Stimulated activated CD8-positive, alpha-beta memory T cell treated with anti-CD3 and anti-CD28 coated beads, Interleukin-7, amount 100 ng/mL, for 48 hours (primary cell): ENCODE measurements around the gene LRGUK.

Experiments
- DNase-seq, 2 donors: peaks; one replicate each; pipeline ENCODE4 v3.0.0-alpha.2; 2020; ENCODE audit warnings: low read depth in 1 of 2; ENCODE audit errors: extremely low read depth in 1 of 2

Gene LRGUK

DNA sequence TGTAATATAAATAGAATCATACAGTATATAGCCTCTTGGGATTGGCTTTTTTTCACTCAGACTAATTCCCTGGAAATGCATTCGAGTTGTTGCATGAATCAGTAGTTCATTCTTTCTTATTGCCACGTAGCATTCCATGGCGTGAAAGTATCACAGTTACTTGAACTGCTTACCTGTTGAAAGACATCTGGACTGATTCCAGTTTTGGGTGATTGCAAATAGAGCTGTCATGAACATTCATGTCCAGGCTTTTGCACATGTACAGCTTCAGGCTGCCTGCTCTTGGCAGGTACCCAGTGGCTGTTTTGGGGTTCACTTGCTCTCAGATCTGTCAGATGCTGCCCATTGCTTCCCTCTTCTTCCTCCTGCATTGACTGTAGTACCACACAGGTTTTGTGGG is 54.9 kb downstream of the LRGUK start:
- no peak for DNase-seq

DNA sequence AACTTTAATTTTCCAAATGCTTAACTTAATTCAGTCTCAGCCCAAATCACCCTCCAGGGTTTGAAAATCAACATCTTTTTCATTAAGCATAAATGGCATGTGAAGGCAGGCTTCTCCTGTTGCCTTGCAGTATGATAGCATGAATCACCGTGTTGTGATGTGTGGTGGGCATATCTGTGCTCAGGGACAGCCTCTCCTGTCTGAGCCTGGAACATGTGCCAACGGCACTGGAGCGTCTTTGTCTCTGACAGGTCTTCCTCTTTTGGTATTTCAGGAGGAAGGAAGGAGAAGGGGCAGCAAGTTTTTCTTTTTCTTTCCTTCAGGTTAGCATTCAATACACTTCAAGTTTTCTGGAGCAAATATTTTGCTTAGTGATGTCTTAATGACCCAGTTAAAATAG is 57.6 kb downstream of the LRGUK start:
- no peak for DNase-seq

DNA sequence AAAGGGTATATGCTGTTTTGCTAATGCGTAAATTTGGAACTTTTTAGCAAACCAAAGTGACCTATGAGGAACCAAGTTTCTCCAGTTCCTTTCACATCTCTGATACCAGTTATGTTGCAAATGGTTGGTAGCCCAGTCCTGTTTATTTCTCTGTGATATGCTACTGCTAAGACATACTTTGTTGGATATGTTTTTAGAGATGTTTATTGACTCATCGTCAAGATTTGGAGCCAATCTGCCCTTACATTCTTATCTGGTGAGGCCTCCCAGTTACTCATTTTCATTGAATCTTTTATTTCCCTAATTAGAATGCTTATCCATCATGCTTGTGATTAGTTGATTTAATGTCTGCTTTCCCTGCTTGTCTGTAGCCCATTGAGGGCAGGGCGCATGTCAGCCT is 58.9 kb downstream of the LRGUK start:
- no peak for DNase-seq

DNA sequence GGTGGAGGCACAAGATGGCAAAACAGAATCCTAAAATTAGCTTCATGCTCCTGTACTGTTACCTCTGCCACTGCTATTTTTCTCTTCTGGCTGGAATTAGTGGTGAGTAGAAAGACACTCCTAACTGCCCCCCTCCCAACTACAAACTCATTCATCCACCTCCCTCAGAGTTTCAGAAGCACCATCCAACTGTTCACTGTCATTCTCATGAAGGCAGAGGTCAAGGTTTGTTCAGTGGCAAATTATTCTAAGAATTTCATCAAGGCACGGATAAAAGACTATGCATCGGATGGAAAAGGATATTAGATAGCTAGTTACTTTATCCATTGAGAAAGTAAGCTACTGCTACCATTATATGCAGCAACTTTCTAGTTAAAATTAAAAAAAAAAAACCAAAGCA is 59.7 kb downstream of the LRGUK start:
- no peak for DNase-seq

DNA sequence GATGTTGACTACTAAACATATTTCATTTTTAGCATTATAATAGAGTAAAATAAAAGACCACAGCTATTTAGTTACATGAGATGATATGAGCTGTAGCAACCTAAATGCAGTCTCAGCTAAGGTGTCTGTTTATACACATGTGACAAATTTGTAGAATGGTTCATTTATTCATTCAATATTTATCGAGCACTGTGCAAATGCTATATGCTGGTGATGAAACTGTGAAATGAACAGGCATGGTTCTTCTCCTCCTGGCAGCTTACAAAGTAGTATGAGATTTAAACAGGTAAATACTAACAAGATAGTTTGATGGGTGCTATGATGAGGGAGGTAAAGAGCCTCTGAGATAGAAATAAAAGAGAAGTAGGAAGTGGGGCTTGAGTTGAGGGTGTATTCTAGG is 60.8 kb downstream of the LRGUK start:
- DNase-seq = no peak

DNA sequence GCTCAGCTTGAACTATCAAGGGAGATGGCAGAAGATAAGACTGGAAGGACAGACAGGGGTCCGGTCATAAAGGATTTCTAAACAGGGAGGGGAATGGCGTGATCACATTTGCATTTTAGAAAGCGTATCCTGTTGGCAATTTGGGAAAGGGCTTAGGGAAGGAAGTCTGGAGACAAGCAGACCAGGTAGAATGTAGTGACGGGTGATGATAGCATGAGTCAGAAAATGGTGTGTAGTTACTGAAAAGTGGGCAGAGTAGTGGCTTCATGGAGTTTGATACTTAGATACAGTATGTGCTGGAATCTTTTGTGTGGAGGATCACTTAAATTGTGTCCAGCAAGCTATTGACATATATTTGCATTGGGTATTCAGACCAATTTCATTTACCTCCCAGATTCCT is 61.2 kb downstream of the LRGUK start:
- no peak for DNase-seq

DNA sequence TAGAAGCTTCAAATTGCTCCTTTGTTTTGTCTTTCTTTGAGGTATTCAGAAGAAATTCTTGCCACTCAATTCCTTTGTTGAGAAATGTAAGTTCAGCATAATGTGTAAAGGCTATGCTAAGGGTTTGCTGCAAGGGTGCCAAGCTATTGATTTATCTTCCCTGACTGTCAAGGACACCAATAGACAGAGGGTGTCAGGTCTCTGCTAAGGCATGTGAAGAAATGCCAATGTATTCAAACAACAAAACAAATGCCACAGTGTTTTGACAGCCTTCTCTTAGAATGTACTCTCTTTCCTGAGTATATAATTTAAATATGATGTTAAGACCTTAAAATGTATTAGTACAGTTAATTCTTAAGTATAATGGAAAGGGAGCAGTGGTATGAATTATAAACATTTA is 62.4 kb downstream of the LRGUK start:
- DNase-seq = no peak

DNA sequence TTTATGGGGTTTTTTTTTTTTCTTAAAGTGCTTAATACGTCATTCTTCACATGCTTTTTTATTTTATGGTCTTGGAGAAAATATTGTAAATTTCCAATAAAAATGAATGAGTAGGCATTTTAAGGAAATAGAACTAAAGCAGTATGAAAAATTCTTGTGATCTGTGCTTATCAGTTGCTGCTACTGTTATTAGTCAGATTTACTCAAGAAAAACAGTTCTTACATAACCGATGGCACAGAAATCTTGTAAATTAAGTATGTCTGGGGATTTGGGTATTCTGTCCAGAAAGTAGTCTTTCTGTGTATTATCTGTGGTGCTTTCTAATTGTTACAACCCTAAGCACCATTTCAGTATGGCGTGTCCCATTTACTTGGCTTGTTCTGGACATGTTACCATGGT is 64.7 kb downstream of the LRGUK start:
- DNase-seq = no peak

DNA sequence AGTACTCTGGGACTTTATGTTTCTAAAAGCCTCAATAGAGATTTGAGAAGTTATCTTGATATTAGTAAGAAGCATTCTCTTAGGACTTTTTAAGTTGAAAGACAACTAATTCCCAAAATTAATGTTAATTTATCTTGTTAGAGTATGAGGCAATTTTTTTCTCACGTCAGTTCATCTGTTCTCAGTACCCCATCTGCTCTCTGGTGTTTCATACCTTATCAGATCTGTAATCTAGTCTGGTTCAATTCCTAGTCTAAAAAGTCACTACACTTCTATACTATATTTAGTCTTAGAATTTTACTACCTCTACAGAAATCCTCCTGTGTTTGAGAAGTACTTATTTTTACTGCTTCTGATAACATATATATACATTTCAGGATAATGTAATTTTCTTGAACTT is 66.1 kb downstream of the LRGUK start:
- DNase-seq = no peak

DNA sequence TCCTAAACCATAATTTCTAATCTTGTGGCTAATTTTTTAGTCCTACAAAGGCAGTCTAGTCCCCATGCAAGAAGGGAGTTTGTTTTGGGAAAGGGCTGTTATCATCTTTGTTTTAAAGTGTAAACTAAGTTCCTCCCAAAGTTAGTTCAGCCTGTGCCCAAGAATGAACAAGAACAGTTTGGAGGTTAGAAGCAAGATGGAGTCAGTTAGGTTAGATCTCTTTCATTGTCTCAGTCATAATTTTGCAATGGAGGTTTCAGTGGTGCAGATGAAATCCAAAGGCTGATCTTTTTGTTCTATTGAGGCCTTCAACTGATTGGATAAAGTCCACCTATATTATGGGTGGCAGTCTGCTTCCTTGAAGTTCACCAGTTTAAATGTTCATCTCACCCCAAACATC is 68.1 kb downstream of the LRGUK start:
- DNase-seq = no peak

DNA sequence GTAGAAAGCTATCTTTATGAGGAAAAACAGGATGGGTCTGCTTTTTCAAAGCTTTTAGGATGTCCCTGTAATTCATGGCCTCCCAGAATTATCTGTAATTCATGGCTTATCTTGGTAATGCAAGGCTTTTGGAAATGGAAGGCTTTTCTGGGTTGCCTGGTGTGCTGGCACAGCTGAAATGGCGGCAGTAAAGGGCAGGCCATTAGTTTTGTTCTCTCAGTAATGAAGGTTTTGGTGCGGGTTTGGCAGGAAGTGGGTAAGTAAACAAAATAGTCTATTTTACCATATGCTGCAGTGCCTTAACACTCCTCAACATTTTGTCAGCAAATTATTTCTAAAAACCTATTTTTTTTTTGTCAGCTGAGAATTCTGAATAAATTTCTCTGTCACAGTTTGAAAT is 69.3 kb downstream of the LRGUK start:
- no peak for DNase-seq

DNA sequence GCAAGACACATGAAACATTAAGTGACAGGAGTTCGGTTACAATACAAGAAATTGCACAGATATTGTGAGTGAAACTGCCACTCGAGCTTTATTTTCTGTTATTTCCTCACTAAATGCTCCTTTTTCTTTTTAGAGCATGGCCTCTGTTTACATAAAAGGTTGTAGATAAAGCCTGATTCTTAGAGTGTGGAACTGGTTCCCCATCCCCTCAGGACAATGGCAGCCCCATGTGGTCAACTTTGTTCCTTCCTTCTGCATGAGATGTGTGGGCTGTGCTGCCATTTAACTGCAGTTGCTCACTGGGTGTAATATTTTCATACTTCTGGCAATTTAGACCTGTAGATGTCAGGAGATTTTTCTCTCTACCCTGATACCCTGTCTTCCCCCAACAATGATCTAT is 70.2 kb downstream of the LRGUK start:
- no peak for DNase-seq

DNA sequence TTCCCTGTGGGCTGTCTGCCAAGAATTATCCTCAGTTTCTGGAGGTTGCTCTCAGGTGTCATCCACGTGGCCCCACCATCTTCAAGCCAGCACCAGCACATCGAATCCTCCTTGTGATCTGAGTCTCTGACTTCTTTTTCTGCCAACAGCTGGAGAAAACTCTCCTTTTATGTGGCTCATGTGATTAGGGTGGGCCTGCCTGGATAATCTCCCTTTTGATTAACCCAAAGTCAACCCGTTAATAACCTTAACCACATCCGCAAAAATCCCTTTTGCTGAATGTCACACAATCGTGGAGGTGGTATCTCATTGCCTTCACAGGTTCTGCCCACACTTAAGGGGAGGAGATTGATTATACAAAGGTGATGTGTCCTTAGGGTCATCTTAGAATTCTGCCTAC is 73.8 kb downstream of the LRGUK start:
- no peak for DNase-seq

DNA sequence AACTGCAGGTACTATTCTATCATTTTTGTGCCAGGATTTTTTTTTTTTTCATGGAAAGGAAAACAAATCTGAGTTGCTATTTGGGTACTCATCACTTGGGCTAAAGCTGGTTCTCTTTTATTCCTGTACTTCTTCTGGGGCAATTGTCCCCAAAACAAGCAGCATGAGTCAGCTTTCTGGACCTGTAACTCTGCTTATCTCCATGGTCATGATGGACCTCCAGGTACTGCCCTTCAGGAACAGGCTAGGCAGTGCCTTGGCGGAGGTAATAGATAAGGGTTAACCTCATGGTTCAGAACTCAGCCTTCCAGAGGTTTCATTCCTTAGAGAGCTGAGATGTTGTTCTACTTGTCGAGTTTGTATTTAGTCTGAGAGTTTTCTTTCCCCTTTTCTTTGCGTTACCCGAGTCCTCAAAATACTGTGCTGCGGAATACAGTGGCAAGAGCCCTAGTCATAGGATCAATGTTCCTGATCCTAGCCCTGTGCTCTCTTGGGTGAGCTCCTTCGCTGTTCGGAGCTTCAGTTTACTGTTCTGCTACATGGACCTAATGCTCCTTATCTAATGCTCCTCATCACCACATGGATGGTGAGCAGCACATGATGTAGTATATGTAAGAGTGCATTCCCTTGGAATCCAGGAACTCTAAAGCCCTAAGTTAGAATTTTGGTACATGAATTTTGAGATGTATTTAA is 74.6 kb downstream of the LRGUK start:
- DNase-seq = no peak

DNA sequence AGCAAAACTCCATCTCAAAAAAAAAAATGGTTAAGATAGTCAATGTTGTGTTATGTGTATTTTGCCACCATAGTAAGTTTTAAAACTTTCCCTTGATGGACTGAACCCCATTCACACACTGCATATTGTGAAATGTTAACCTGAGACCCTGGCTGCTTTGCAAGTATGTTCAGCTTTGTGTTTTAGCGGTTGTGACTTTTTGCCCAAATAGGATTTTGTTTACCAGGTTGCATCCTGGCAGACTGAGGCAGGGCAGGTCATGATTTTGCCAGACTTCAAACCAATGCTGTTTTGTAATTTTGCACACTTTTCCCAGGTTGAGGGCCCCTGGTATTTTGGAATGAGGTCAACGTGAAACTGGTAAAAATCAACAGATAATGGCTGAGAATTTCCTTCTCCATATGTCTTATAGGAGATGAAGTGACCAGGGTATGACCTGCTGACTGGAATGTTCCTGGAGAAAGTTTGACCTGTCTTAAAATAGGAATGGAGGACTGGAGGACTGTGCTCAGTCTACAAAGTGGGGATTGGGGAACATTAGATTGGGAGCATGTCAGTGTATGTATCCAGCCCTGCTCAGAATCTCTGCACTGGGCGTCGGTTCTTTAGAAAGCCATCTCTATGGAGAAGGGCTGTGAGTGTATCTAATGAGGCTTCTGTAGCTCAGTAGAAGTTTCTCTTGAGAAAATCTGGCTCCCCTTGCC is 76.2 kb downstream of the LRGUK start:
- no peak for DNase-seq

DNA sequence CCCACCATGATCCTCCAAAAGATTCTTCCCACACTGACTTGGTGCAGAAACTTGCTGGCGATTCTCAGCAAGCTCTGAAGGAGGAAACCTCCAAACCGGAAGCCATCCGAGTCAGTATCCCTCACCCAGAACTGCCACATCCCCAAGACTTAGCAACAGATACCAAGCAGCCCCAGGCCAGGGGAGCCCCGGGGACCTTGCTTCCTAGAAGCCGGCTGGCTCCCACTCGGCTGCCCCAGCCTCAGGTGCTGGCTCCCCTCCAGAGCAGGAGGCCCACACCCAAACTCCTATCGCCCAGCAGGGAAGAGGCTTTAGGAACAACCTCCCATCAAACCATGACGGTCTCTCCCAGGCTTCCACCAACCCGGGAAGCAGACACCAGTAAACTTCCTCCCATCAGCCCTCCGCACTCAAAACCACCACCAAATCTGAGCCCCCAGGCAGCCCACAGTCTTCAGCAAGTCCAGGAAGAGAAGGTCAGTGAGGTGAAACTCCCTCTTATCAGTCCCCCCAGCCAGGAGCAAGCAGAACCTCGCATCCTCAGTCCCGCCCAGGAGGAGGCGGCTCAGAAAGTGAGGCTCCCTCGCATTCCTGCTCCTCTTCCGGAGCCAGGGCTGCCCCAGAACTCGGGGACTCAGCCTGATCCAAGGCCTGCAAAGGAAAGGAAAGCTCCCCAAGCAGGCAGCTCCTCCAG is 82.3 kb downstream of the LRGUK start:
- no peak for DNase-seq

DNA sequence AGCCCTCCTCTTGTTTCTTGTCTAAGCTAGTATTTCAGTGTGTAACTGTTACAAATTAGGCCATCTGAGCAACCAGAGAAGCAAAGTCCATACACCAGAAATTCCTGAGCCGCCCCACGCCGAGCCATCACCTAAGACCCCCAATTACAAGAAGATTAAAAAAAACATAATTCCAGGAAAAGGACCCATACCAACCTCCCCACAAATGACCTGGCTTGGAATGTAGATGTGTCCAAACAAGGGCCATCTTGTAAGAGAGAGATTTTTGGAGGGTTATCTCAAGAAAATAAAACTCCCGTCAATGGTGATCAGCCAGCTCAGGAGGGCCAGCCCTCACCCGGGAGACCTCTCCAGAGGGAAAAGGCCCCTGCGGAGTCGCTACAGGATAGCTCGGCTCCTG is 83.1 kb downstream of the LRGUK start:
- no peak for DNase-seq

DNA sequence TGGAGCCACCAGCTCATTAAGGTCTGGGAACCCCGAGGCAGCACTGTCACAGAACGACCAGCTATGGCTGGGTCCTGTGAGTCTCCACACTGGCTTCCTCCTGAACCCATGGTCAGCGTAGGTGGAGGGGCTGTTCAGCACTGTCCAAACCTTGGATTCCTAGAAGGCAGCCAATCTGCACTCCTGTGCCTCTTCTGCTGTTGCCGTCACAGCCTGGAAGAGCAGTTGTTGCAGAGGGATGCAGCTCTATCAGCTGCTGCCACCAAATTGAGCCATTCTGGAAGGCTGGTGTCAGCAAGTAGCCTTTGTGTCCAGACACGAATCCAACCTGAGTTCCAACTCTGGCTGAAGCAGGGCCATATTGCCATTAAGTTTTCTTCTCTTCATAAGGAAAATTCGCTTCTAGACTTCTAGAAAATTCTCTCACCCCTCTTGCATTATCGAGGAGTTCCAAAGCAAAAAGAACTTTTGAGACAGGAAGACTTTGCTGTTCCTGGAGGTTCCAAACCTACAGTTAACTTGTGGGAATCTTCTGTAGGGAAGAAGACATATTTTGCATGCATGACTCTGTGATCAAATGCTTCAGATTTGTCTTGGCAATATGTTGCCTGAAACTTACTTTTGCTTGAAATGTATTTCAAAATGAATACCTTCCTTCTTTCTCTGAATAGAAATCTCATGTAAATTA is 84.0 kb downstream of the LRGUK start:
- DNase-seq = no peak

DNA sequence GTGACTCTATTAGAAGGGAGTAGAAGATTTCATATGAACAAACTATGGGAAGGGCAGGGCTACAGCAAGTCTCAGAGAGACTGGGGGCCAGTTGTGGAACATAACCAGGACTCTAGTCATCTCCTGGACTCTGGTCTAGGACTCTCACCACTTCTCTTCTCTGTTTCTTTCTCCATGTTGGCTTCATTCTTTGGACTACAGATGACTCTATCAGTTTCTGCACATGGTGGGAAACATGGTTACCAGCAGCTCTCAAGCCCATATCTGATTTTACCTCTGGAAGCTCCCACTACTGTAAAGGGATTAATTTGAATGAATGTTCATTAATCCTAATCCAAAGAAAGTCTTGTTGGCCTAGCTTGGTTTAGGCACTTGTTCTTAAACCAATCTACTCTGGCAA is 84.7 kb downstream of the LRGUK start:
- DNase-seq = no peak

DNA sequence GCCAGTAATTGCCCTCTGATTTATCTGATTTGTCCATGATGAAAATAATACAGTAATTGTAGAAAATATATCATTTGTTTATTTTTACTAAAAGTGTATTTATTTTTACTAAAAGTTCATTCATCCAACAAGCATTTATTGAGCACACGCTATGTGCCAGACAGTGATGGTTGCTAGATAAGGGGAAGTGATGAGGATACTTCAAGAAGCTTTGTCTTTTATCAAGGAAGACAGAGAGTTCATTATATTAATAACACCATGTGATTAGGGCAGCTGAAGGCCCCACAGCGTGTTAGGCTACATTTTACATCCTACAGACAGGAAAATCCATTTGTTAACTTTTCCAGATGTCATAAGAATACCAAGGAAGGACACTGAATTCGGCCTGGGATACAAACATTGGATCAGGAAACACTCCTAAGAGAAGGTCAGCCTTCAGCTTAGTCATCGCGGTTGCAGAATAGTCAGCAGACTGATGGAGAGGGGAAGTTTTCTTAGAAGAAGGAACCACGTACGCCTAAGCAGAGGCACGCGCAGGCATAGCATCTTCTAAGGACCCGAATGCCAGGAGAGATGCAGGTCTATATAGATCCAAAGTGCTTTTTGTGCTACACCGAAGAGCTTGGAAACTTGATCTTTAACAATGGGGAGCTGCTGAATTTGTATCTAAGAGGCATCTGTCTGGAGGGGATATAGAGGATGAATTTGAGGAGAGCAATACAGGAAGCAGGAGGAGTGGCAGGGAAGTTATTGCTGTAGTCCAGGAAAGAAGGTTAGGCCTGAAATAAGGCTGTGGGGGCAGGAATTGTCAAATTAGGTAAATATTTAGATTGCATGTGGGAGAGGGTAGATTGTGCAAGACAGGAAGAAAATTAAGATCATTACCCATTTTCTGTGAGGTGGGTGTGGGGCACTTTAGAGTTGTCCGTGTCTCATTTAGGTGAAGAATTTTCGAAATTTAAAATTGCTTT is 85.7 kb downstream of the LRGUK start:
- no peak for DNase-seq

DNA sequence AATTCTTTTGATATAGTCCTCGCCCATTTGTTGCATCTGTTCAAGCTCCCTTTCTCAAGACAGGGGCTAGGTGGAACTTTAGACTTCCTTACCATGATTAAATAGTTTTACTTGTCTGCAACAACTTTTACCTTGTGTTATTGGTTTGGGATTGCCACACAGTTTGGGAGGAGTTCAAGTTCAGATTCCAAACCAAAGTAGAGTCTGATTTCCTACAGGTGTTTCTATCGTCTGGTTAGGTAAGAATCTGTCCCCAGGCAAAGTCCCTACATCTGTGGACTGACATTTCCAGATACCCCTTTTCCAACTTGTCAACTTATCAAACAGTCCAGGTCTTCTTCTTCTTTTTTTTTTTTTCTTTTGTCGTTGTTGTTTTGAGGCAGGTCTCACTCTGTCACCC is 93.1 kb downstream of the LRGUK start:
- DNase-seq = no peak
